Caki2 (cell line): Measurements from ENCODE around the gene SPON1. TPM values are rescaled to one million over a fixed set of nuclear protein-coding genes. Genes with fewer than 3 reads are reported as not detected.
A peak's percentile ranks its signal among the peaks of the same experiment; 100 is the strongest.
"Not testable (repeated sequence)": the region's sequence is repeated elsewhere in the genome, so short reads cannot be mapped to it uniquely, and the experiment has no call there.

Experiments
- DNase-seq: peaks from one replicate; pipeline ENCODE4 v3.0.0-alpha.2; 2015; ENCODE audit warnings: low read depth
- in situ Hi-C: cut with HindIII; loops from 2 replicates; pipeline ENCODE4 v1.10.0; 2016; ENCODE audit warnings: low sequenced_read_pairs, low pct_unique_long_range_greater_than_20kb, mixed read lengths
- total RNA-seq: library from RNA; depleted of rRNA; stranded (reverse); fragments of >200 nt; shearing (Covaris generic); gene quantifications from 2 replicates; pipeline ENCODE4 v1.2.3, GENCODE V29; 2014; ENCODE audit warnings: low replicate concordance

Gene SPON1
- total RNA-seq, 1 experiment from 2014 or later: 0.54 TPM

DNA sequence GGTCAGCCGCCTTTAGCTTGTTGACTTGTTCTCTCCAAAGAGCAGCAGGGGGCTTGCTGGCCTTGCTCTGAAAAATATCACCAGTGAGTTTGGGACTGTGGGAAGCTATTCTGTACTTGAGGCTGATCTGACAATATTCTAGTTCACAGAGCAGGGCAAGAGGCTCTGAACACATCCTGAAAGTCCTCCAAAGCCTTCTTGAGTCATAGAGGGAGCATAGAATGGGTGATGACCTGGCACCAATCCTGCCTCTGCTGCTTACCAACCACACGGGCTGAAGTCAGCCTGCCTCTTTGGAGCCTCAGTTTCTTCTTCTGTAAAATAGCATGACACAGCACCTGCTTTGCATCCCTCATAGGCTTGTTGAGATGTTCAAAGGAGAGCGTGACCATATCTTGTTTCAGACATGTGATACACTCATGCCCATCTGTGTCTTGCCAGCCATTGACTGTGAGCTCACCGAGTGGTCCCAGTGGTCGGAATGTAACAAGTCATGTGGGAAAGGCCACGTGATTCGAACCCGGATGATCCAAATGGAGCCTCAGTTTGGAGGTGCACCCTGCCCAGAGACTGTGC lies 299.8 kb downstream of the SPON1 start:
- in situ Hi-C loops: no loop called here
- DNase-seq: no peak

DNA sequence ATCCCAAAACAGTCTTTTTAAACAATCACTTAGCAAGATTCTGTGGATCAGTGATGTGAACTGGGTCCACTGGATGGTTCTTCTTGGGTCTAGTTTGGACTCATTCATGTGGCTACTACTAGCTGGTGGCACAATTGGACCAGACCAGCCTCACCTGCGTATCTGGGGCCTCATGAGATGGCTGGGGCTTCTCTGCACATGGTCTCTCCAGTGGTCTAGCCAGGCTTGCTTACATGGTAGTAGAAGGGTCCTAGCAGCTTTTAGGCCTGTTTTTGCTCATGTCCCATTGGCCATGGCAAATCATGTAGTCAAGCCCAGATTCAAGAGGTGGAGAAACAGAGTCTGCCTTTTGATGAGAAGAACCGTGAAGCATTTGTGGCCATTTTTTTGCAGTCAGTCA lies 302.4 kb downstream of the SPON1 start:
- DNase-seq: no peak
- in situ Hi-C loops: no loop called here

DNA sequence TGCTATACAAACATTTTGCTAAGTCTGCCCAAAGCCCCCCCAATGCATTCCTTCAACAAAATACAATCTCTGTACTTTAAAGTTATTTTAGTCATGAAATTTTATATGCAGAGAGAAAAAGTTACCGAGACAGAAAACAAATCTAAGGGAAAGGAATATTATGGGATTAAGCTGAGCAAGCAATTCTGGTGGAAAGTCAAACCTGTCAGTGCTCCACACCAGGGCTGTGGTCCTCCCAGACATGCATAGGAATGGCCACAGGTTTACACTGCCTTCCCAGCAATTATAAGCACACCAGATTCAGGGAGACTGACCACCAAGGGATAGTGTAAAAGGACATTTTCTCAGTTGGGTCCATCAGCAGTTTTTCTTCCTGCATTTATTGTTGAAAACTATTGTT lies 304.1 kb downstream of the SPON1 start:
- in situ Hi-C loops: no loop called here
- DNase-seq: no peak

DNA sequence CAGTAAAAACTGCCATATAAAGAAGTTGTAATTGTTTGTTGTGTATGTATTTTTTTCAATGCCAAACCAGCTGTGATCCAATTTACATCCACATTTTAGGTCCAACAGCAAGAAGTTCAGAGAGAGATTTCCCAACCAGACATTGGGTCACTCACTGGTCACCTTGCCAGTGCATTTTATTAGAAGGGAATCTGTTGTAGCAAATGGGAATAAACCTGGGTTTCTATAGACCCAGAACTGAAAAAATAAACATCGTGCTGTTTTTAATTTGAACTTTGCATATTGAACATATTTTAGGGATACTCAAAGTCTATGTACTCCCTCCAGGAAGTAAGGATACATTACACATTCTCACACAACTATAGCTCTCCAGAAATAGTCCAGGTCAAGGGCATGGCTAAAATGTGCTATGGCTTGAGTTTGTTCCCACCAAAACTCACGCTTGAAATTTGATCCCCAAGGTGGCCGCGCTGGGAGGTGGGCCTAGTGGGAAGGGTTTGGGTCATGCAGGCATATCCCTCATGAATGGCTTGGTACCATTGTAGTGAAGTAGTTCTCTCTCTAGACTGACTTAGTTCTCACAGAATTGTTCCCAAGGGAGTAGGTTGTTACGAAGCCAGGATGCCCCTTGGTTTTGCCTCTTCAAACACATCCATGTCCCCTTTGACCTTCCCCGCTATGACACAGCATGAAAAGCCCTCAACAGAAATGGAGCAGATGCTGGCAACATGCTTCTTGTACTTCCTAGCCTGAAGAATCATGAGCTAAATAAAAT lies 305.5 kb downstream of the SPON1 start:
- no peak for DNase-seq
- in situ Hi-C loops: no loop called here

DNA sequence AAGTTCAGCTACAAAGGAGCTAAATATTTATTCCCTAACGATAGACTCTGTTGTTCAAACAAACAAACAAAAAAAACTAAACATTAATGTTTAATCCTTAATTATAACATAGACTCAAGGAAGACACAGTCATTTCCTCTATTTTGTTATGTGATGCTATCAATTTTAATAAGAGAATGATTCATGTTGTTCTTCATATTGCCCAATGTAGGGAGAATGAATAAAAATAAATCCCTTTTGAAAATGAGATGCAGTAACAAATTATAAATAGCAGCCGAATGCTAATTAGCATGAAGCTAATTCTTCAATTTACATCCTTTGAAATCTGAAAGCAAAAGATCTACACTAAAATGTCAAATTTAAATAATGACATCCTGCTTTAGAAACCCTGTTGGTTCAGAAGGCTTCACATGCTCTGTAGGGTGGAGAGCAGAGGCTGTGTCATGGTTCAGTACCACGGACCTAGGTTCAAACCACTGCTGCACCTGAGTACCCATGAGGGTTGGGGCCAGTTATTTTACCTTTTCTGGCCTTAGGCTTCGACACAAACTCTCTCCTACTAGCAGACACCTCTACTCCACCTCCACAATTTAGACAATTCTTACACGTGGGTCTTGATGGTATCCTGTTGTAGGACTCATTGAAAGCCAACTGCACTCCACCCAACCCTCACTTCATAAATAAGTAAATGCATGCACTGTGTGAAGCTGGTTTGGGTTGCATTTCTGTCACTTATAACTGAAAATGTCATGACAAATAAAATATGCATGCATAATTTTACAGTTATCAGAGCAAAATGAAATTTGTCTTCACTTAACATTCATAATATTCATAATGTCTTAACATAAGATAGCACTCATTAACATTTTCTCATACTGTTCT lies 307.4 kb downstream of the SPON1 start:
- in situ Hi-C loops: no loop called here
- no peak for DNase-seq

DNA sequence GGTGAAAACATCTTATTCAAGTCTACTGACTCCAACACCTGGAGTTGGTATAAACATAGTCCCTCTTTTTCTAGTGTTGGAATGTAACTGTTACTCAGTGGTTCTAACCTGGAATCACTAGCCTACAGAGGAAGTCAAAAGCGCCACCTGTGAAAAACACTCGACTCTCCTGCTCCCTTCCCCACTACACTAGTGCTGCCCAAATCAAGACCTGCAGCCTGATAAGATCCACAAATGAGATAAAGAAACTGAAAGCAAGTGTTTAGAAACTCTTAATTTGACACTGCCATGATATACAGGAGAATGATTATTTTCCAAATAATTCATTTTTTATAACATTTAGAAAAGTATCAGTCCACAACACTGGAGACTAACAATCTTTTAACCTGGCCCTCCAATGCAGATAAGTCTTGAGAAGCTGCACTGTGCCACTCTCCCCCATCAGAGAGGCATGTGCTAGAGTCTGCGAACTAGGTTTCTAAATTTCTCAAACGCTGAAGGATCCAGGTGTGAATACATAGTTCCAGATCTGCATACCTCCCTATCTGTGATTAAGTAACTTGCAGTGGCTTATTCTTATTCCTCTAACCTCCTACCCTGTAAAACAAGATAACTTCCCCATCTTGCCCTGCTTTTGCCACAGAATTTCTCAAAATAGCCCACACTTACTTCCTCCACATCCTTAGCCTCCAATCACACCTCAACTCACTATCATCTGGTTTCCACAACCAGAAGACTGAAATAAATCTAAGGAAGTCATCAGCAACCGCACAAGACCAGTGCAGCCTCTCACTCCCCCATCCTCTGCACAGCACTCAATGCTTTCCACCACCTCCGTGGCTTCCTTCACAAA lies 308.4 kb downstream of the SPON1 start:
- in situ Hi-C loops: no loop called here
- DNase-seq: no peak

DNA sequence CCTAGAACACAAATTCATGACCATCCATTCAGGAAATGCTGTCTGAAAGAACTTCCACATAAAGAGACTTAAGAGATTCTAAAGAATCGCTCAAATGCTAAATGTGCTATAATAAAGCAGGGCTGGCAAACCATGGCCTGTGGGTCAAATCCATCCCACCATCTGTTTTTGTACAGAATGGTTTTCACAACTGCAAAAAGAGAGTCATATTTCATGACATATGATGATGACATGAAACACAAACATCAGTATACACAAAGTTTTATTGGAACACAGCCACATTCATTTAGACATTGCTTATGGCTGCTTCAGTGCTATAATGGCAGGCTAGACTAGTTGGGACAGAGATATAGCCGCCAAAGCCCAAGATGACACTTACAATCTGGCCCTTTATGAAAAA lies 311.4 kb downstream of the SPON1 start:
- in situ Hi-C loops: no loop called here
- DNase-seq: no peak

DNA sequence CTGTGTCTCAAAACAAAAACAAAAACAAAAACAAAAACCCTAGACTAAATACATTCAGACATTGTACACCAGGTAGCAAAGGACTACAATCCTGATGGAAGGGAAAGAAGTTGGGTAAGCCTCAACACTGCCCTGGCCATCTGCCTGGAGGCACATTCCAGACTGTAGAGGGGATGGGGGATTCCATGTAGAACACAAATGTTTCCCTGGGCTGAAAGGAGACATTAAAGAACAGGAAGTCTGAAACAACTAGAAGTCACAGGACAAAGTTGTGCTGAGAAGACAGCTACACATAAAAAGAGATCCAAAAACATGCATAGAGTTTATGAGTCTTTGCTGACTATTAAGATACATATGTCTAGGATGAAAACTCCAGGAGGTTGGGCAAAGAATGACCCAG lies 312.6 kb downstream of the SPON1 start:
- no peak for DNase-seq
- in situ Hi-C loops: no loop called here

DNA sequence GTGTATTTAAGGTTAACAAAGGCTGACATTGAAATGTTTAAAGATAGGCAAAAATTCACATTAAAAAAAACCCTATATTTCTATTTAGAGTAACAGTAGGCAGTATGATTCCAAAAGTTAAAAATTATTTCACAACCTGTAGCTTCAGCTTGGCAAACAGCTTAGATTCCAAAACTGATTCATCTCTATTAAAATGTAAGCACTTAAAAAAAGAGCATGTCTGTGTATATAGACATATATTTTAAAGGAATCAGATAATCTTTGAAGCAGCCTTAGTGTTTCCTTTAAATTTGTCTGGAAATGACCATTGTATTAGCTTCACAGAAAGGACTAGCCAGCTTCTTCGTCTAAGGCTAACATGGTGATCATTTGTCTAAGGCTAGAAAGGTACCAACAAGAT lies 316.3 kb downstream of the SPON1 start:
- in situ Hi-C loops, DNase-seq: not testable (repeated sequence)

DNA sequence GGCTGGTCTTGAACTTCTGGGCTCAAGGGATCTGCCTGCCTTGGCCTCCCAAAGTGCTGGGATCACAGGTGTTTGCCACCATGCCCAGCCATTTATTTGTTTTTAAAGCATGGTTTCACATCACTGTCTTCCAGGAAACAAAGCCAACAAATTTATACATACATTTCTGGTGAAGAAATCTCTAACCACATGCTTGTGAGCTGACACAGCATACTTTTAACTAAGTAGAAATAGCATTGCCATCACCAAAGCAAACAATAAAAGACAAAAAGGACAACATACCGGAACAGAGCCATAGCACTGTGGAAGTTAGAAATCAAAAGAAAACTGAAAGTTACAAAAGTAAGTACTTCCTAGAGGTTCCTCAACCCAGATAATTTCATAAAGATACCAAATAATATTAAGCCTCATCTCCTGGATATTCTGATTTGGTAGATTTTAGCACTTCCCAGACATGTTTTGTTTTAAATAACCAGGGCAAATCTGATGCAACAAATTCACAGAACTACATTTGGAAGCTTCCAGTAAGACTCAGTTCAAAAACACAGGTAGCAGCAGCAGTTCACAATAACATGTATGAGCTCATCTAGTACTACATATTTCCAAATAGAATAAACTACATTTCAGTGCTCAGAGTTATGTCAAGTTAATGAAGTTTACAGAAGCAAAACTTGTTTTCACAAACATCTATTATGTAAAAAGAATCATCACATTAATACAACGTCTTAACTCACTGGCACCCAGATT lies 325.8 kb downstream of the SPON1 start:
- in situ Hi-C loops: no loop called here
- peak; percentile 68 for DNase-seq

DNA sequence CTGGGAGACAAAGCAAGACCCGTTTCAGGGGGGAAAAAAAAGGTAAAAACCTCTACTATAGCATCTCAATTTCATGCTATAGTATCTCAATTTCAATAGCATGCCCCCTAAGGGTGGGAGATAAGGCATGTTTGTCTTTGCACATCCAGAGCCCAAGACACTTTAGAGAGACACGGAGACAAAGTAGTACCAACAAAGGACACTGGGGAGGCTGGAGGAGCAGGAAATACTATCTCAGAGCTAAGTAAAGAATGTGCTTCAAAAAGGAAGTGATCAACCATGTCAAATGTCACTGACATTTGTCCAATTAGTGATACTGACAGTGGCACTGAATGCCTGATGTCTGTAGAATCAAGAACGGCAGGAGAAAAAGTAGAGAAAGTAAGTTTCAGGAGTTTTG lies 327.9 kb downstream of the SPON1 start:
- in situ Hi-C loops: no loop called here
- no peak for DNase-seq

DNA sequence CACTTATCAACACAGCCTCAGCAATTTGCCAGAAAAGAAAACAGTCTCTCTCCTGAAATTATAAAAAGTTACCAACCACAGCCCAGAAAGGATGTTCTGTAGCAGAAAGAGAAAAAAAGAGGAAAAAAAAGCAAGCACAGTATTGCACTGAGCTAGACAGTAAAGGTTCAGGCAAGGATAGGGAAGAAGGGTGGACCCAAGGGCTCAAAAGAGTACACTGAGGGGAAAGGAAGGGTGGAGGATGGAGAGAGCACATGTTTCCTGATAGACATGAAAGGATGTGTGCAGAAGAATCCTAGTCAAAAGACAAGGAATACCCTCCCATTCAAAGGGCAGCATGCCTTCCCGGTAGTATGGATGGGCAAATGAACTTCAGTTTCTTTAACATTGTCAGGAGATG lies 337.4 kb downstream of the SPON1 start:
- in situ Hi-C loops: no loop called here
- no peak for DNase-seq

DNA sequence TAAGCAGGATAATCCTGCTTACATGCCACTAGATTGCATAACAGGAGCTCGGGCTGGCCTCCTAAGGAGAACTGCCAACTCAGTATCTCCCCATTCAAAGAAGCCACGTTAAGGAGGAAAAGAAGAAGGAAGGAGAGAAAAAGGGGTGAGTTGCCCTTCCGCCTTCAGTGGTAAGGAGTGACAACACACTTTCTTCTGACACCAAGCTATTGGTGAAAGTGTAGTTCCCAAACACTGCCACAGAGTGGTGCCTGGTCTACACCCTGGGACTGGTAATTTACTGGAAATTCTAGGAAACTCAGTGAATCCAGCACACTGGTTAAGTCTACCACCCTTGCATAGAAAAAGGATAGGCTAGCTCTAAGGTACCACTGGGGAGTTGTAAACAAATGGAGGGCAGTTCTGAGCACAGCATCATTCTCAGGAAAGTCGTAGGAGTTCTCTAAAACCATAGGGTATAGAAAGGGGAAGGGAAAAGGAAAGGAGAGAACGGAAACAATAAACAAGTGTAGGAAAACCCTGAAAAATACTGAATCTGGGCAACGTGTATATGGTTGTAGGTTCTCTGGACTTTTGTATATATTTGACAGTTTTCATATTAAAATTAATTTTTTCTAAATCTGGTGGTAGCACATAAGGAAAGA lies 338.3 kb downstream of the SPON1 start:
- in situ Hi-C loops: no loop called here
- peak; percentile 56 for DNase-seq

DNA sequence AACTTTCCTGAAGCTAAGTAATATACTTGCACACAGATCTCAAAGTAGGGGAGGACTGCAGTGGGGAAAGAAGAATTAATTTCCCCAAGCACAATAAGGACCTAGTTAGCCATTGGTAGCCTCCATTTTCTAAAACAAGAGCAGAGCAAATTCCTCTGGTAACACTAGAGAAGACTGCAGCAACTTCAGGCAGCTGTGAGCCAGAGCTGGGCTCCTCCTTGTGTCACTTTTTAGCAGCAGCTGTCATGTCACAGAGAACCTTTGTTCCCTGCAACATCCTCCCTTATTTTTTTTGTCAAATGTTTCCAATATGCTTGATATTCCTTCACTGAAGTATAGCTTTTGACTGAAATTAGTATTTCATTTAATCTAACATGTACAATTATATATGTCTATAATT lies 342.1 kb downstream of the SPON1 start:
- no peak for DNase-seq
- in situ Hi-C loops: no loop called here

DNA sequence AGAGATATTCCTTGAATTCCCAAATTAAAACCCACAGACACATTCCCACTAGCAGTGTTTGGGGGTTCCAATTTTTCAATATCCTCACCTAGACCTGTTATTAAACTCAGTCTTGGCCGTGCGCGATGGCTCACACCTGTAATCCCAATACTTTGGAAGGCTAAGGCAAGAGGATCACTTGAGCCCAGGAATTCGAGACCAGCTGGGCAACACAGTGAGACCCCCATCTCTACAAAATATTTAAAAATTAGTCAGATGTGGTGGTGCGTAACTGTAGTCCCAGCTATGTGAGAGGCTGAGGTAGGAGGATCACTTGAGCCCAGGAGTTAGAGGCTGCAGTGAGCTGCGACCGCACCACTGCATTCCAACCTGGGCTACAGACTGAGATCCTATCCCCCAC lies 343.1 kb downstream of the SPON1 start:
- in situ Hi-C loops: no loop called here
- DNase-seq: no peak

DNA sequence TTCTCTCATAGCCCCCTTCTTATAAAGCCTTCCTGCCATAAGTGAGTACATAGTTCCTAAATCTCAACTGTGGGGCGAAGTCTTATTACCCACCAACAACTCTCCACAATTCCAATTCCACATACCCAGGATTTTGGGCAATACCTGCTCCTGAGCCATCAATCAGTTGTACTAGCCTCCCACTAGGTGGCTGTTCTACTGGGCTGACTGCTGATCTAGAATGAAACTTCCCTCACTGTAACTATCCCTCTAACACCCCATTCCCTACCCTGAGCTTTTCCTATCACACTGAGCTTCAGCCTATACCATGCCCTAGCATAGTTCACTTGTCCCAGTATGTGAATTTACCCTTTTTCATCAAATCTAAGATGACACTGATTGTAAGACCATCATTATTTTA lies 344.0 kb downstream of the SPON1 start:
- in situ Hi-C loops: no loop called here
- DNase-seq: no peak

DNA sequence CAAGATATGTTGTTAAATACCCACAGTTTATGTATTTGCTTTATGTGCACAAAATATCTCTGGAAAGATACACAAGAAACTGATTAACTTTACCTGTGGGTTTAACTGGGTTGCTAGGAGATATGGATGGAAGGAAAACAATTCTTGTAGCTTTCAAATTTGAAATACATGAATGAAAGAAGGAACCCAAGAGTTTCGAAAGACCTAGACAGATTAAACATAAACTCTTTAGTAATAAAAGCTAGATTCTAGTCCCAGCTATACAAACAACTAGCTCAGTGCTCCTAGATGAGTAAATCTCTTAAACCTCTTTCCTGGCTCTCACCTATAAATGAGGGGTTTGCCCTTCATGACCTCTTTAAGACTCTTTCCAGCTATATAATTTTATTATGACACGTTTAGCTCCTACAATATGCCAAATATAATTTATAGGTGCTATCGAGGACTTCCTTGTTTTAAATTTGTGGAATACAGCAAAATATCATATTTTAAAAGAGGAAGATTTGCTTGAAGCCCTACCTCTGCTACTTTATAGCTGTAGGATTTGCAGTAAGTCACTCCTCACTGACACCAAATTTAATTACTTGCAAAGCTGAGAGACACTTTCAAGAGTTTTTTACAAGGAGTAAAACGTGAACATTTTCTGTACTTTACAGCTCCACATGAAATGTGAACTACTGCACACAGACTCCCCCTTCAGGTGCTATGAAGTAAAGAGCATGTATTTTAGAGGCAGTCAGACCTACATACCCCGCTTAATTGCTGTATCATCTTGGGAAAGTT lies 345.8 kb downstream of the SPON1 start:
- in situ Hi-C loops: no loop called here
- peak; percentile 25 for DNase-seq
